ENCODE results near the gene ROS1. TPM values are rescaled to one million over a fixed set of nuclear protein-coding genes. Genes with fewer than 3 reads are reported as not detected.

The ROS1 gene
- total RNA-seq, 1 experiment from 2014 or later = not detected

DNA sequence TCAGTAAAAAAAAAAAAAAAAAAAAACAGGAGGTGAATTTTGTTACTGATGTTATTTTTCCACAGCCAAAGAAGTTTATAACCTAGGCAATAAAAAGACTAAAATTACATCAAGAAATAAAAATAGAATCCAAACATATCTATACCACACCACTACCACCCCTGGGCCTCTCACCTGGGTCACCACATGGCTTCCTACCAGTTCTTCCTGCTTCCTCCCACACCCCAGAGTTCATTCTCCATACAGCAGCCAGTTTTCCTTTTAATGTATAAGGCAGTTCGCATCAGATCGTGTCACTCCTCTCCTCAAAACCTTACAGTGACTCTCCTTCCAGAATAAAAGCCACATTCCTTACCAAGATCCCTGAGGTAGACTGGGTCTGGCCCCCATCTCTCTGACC, 23.9 kb downstream of the ROS1 start:
- H4K5ac ChIP-seq (ENCODE audit: insufficient read length, low read depth, low read length) = no peak overlapping the region
- Mint-ChIP-seq H3K27ac (no peak overlapping the region), H3K4me3 (no peak overlapping the region), H3K27me3 (ENCODE audit: low read depth) (no peaks in the 10 kb centered on the region), H3K4me1 (no peaks in the 10 kb centered on the region), H3K9me3 (no peaks in the 10 kb centered on the region), H3K36me3 (ENCODE audit: insufficient read depth in 1 of 3, low read depth in 3 of 3) (no peaks in the 10 kb centered on the region)
- no peak overlapping the region for H3K27ac ChIP-seq (ENCODE audit: insufficient read length, low read depth, low read length)
- no peak overlapping the region for H3K23ac ChIP-seq (ENCODE audit: insufficient read length, low read depth, low read length)
- H2BK5ac ChIP-seq (ENCODE audit: insufficient read length, low read length) = no peak overlapping the region
- no peaks in the 10 kb centered on the region for H4K20me1 ChIP-seq (ENCODE audit: control insufficient read depth, insufficient read depth, insufficient read length)
- WGBS (ENCODE audit: extremely low coverage, insufficient read length, low lambda C conversion rate) = no CpG with 5 or more reads among the region's 2 CpGs
- no peak overlapping the region for H3K14ac ChIP-seq (ENCODE audit: insufficient read depth, low read length)
- no peak overlapping the region for H3K9ac ChIP-seq (ENCODE audit: extremely low read depth, insufficient read length, low read length)
- no peak overlapping the region for H3K4ac ChIP-seq (ENCODE audit: low read depth, low read length)
- no peak overlapping the region for H4K8ac ChIP-seq (replicated peaks; ENCODE audit: insufficient read length, low read depth, low read length)
- no peak overlapping the region for H3T11ph ChIP-seq (ENCODE audit: low read length)
- H3K56ac ChIP-seq (ENCODE audit: insufficient read length, low read depth, low read length) = no peak overlapping the region
- no peak overlapping the region for H2BK120ac ChIP-seq (ENCODE audit: low read depth, low read length, poor library complexity, severe bottlenecking)
- no peaks in the 10 kb centered on the region for H3K79me2 ChIP-seq (ENCODE audit: insufficient read depth, low read length)
- no peak overlapping the region for H2AFZ ChIP-seq (ENCODE audit: low read length)
- no peaks in the 10 kb centered on the region for H3K9me3 ChIP-seq (ENCODE audit: control insufficient read depth, low read depth, low read length)
- H2AK5ac ChIP-seq (ENCODE audit: insufficient read length, low read length) = no peak overlapping the region
- H2BK20ac ChIP-seq (ENCODE audit: low read depth, low read length, poor library complexity, severe bottlenecking) = no peak overlapping the region
- no peak for DNase-seq
- no peaks in the 10 kb centered on the region for H3K4me1 ChIP-seq (ENCODE audit: insufficient read depth, low read length)
- no peaks in the 10 kb centered on the region for H3K23me2 ChIP-seq (ENCODE audit: insufficient read length, low read depth, low read length, poor library complexity, severe bottlenecking)
- H3K4me2 ChIP-seq (ENCODE audit: insufficient read depth, insufficient read length, low read length) = no peak overlapping the region
- no peaks in the 10 kb centered on the region for H3K27me3 ChIP-seq (ENCODE audit: insufficient read depth, low read length)
- no peak overlapping the region for H2BK15ac ChIP-seq (ENCODE audit: low read depth, low read length)
- no peaks in the 10 kb centered on the region for H3K79me1 ChIP-seq (ENCODE audit: insufficient read depth, low read depth, low read length, poor library complexity, severe bottlenecking)
- no peak overlapping the region for H2BK12ac ChIP-seq (ENCODE audit: insufficient read length, low read depth, low read length)
- no peak overlapping the region for H3K18ac ChIP-seq (ENCODE audit: insufficient read length, low read depth, low read length)
- H4K91ac ChIP-seq (ENCODE audit: insufficient read length, low read depth, low read length) = no peak overlapping the region
- no peak for TF ChIP-seq CTCF (conservative IDR thresholded peaks at IDR 0.05)
